Activated CD4-positive, alpha-beta T cell treated with anti-CD3 and anti-CD28 coated beads, Interleukin-2, amount 10 ng/mL, durations not matched to agents 24 days and 14 days (primary cell): ENCODE measurements around the gene MRPS10. TPM values are rescaled to one million over a fixed set of nuclear protein-coding genes. Genes with fewer than 3 reads are reported as not detected.
"Not testable (repeated sequence)": the region's sequence is repeated elsewhere in the genome, so short reads cannot be mapped to it uniquely, and the experiment has no call there.

Experiments used
- DNase-seq: peaks from one replicate; pipeline ENCODE4 v3.0.0; 2022
- H3K27ac Mint-ChIP-seq: one replicate; pipeline ENCODE4 v1.8.0; 2022; ENCODE audit warnings: mild to moderate bottlenecking, mixed read lengths
- H3K27me3 Mint-ChIP-seq: one replicate; pipeline ENCODE4 v1.8.0; 2022; ENCODE audit warnings: mixed read lengths
- H3K36me3 Mint-ChIP-seq: one replicate; pipeline ENCODE4 v1.8.0; 2022; ENCODE audit warnings: low read depth, mild to moderate bottlenecking, mixed read lengths
- H3K4me1 Mint-ChIP-seq: one replicate; pipeline ENCODE4 v1.8.0; 2021; ENCODE audit warnings: mixed read lengths
- H3K4me3 Mint-ChIP-seq: one replicate; pipeline ENCODE4 v1.8.0; 2022; ENCODE audit warnings: mild to moderate bottlenecking, moderate library complexity, mixed read lengths
- H3K9me3 Mint-ChIP-seq: one replicate; pipeline ENCODE4 v1.8.0; 2021; ENCODE audit warnings: mixed read lengths
- intact Hi-C: fragments of 100-400 bp; cut with micrococcal nuclease; formaldehyde crosslinking; loops from one replicate; pipeline ENCODE4 v1.15.1; 2023
- total RNA-seq: library from RNA; stranded (reverse); gene quantifications from 2 replicates; pipeline ENCODE4 v1.2.3, GENCODE V29; 2022

MRPS10 gene
- total RNA-seq, 1 donor from 2014 or later, result 50.8 TPM

- intact Hi-C loops, result no loop called here
- Mint-ChIP-seq H3K36me3 (peaks cover 46% of the 10 kb centered on the region), H3K27ac (no peak overlapping the region), H3K9me3 (no peaks in the 10 kb centered on the region), H3K4me1 (peaks cover 15% of the 10 kb centered on the region), H3K27me3 (no peaks in the 10 kb centered on the region), H3K4me3 (no peak overlapping the region)
- no peak for DNase-seq
Observed at GRCh38 chr6:42211726-42212125, 5.9 kb downstream of the MRPS10 start.

DNA sequence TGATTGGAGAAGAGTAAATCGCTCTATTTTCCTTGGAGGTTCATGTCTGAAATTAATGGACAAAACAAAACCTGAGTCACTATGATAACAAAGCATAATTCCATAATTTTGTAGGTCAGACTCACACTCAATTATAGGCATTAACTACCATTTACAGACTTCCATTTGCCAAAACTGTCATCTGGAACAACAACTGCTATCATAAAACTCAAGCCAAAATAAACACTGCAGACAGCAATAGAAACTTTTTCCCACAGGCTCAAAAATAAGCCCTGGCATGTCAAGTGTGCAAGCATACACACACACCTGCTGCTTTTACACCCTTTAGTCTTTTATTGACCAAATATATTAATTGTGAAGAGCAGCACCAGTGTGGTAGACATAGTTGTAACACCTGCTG is 7.1 kb downstream of the MRPS10 start:
- no peaks in the 10 kb centered on the region for H3K27me3 Mint-ChIP-seq
- no peaks in the 10 kb centered on the region for H3K9me3 Mint-ChIP-seq
- no peak for DNase-seq
- peaks cover 9% of the 10 kb centered on the region for H3K4me1 Mint-ChIP-seq
- H3K27ac Mint-ChIP-seq, result no peak overlapping the region
- H3K4me3 Mint-ChIP-seq, result no peak overlapping the region
- H3K36me3 Mint-ChIP-seq, result peaks cover 53% of the 10 kb centered on the region
- intact Hi-C loops, result no loop called here

- intact Hi-C loops, H3K9me3 Mint-ChIP-seq, DNase-seq, H3K27me3 Mint-ChIP-seq, H3K27ac Mint-ChIP-seq, H3K4me1 Mint-ChIP-seq, H3K4me3 Mint-ChIP-seq: not testable (repeated sequence)
- peaks cover 50% of the 10 kb centered on the region for H3K36me3 Mint-ChIP-seq
Observed at GRCh38 chr6:42207559-42207958, 10.1 kb downstream of the MRPS10 start.

DNA sequence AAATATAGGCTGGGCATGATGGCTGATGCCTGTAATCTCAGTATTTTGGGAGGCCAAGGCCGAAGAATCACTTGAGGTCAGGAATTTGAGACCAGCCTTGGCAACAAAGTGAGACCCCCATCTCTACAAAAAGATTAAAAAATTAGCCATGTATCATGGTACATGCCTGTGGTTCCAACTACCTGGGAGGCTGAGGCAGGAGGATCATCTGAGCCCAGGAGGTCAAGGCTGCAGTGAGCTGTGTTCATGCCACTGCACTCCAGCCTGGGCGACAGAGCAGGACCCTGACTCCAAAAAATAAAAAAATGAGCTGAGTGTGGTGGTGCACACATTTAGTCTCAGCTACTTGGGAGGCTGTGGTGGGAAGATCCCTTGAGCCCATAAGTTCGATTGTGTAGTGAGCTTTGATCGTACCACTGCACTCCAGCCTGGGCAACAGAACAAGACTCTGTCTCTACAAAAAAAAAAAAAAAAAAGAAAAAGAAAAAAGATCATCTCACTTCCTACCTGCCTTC is 12.8 kb downstream of the MRPS10 start:
- Mint-ChIP-seq H3K27ac (no peak overlapping the region), H3K4me1 (no peaks in the 10 kb centered on the region), H3K36me3 (peaks cover 35% of the 10 kb centered on the region), H3K4me3 (no peak overlapping the region), H3K9me3 (no peaks in the 10 kb centered on the region), H3K27me3 (no peaks in the 10 kb centered on the region)
- intact Hi-C loops, result no loop called here
- DNase-seq, result no peak

DNA sequence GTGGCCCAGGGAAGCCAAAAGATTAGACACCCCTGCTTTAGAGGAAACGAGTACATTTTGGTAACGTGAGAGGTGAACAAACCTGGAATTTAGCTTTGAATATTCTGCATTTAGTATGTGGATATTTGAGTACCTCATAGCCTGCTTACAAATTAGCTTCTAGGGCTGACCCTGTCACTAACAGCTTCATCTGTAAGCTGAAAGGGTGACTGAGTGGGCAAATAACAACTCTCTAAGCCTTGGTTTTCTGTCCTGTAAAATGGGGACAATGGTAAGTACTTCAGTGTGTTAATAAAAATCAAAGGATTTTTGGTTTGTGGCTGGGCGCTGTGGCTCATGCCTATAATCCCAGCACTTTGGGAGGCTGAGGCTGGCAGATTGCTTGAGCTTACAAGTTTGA is 14.5 kb downstream of the MRPS10 start:
- peaks cover 34% of the 10 kb centered on the region for H3K36me3 Mint-ChIP-seq
- no peak overlapping the region for H3K27ac Mint-ChIP-seq
- no peaks in the 10 kb centered on the region for H3K27me3 Mint-ChIP-seq
- no peaks in the 10 kb centered on the region for H3K4me1 Mint-ChIP-seq
- intact Hi-C loops, result no loop called here
- no peaks in the 10 kb centered on the region for H3K9me3 Mint-ChIP-seq
- H3K4me3 Mint-ChIP-seq, result no peak overlapping the region
- DNase-seq, result no peak

- H3K27me3 Mint-ChIP-seq, H3K27ac Mint-ChIP-seq, H3K4me1 Mint-ChIP-seq, H3K4me3 Mint-ChIP-seq, intact Hi-C loops, H3K9me3 Mint-ChIP-seq, DNase-seq: not testable (repeated sequence)
- peaks cover 27% of the 10 kb centered on the region for H3K36me3 Mint-ChIP-seq
Observed at GRCh38 chr6:42202131-42202915, 15.3 kb downstream of the MRPS10 start.

GRCh38 chr6:42201382-42201781 is 16.3 kb downstream of the MRPS10 start:
- Mint-ChIP-seq H3K9me3 (no peaks in the 10 kb centered on the region), H3K36me3 (peaks cover 23% of the 10 kb centered on the region), H3K27me3 (no peaks in the 10 kb centered on the region), H3K4me1 (no peaks in the 10 kb centered on the region), H3K4me3 (no peak overlapping the region), H3K27ac (no peak overlapping the region)
- intact Hi-C loops, result no loop called here
- no peak for DNase-seq

- Mint-ChIP-seq H3K4me3 (no peak overlapping the region), H3K4me1 (no peaks in the 10 kb centered on the region), H3K36me3 (peaks cover 17% of the 10 kb centered on the region), H3K9me3 (no peaks in the 10 kb centered on the region), H3K27ac (peak overlapping the region; percentile 12), H3K27me3 (no peaks in the 10 kb centered on the region)
- intact Hi-C loops, result no loop called here
- DNase-seq, result no peak
Observed at GRCh38 chr6:42200035-42200434, 17.6 kb downstream of the MRPS10 start.

DNA sequence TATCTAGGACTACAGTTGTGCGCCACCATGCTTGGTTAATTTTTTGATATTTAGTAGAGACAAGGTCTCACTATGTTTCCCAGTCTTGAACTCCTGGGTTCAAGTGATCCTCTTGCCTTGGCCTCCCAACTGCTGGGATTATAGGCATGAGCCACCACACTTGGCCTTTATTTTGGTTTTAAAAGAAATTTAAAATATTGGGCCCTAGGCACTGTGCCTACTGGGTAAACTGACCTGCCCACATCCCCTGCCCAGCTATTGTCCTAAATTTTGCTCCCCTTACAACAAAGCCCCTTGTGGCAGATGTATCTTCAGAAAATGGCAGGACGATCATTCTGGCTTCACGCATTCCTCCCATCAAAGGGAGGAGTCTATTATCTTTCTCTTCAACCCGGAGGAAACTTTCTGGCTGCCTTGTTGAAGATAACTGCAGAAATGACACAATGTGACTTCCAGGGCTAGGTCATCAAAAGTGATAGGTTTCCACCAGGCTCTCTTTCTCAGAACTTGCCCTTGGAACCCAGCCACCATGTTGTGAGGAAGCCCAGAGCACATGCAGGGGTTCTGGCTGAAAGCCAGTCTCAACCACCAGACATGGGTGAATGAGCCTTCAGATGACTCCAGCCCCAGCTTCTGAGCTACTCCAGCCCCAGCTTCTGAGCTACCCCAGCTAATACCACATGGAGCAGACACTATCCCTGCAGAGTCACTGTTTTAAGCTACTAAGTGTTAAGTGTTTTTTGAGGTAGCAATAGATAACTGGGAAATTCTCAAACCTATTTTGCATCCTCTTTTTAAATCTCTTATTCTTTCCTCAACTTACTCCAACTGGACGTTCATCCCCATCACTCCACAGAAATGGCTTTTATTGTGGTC is 18.3 kb downstream of the MRPS10 start:
- DNase-seq, result no peak
- Mint-ChIP-seq H3K4me3 (no peak overlapping the region), H3K27ac (no peak overlapping the region), H3K9me3 (no peaks in the 10 kb centered on the region), H3K36me3 (peaks cover 11% of the 10 kb centered on the region), H3K27me3 (no peaks in the 10 kb centered on the region), H3K4me1 (no peaks in the 10 kb centered on the region)
- intact Hi-C loops, result no loop called here

DNA sequence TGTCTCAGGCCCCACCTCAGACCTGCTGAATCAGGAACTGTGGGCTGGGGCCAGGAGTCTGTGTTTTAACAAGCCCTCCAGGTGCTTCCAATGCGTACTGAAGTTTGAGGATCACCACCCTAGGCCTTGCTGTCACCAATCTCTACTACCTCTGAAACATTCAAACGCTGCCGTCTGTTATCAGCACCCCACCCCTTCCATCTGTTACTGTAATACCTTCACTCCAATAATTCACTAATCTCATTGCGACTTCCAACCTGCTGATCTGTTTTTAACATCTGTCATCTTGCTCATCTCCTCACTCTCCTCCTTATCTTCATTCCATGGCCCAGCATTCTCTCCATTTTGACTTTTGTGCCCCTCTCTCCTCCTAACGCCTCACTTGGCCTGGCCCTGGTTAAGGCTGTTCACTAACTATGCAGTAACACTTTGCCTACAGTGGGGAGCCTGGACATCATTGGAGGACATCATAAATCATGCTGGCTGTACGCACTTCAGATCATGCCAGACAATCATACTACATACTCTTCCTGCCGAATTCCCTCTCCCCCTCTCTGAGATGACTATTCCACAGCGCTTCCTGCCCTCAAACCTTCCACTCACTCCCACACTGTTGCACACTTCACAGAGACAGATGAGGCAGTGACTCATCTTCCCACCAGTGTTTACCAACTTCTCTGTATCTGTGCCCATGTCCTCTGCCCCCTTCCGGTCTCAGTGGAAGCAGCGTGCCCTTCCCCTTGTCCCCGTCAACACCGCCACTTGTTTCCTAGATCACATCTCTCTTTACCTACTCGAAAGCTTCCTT is 19.9 kb downstream of the MRPS10 start:
- Mint-ChIP-seq H3K36me3 (peaks cover 10% of the 10 kb centered on the region), H3K9me3 (no peaks in the 10 kb centered on the region), H3K27me3 (no peaks in the 10 kb centered on the region), H3K4me3 (no peak overlapping the region), H3K4me1 (no peaks in the 10 kb centered on the region), H3K27ac (no peak overlapping the region)
- intact Hi-C loops, result no loop called here
- DNase-seq, result no peak

DNA sequence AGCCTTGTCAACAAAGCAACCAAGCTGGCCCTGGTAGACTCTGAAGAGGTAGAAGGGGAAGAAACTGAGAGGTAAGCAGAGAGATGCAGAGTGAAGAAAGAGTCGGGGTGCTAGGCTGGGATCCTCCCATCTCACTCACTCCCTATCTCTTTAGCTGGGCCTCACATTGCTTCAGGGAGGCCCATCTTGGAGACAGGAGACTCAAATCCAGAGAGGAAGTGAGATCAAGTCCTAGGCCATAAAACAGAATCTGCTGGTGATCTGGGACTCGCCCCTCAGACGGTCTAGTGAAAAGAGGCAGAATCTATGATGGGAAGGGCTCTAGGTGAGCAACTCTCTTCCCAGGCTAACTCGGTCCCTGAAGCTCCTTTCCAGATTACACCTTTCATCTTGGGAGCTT is 22.2 kb downstream of the MRPS10 start:
- no peaks in the 10 kb centered on the region for H3K4me1 Mint-ChIP-seq
- intact Hi-C loops, result no loop called here
- no peaks in the 10 kb centered on the region for H3K9me3 Mint-ChIP-seq
- H3K27me3 Mint-ChIP-seq, result no peaks in the 10 kb centered on the region
- H3K36me3 Mint-ChIP-seq, result peaks cover 10% of the 10 kb centered on the region
- H3K27ac Mint-ChIP-seq, result no peak overlapping the region
- DNase-seq, result no peak
- H3K4me3 Mint-ChIP-seq, result no peak overlapping the region

GRCh38 chr6:42194056-42194455 is 23.6 kb downstream of the MRPS10 start:
- Mint-ChIP-seq H3K9me3 (no peaks in the 10 kb centered on the region), H3K27me3 (no peaks in the 10 kb centered on the region), H3K4me1 (no peaks in the 10 kb centered on the region), H3K36me3 (no peaks in the 10 kb centered on the region), H3K27ac (no peak overlapping the region), H3K4me3 (no peak overlapping the region)
- DNase-seq, result no peak
- intact Hi-C loops, result no loop called here

GRCh38 chr6:42193491-42193894 is 24.2 kb downstream of the MRPS10 start:
- Mint-ChIP-seq H3K4me1 (no peaks in the 10 kb centered on the region), H3K4me3 (no peak overlapping the region), H3K27ac (no peak overlapping the region), H3K9me3 (no peaks in the 10 kb centered on the region), H3K27me3 (no peaks in the 10 kb centered on the region), H3K36me3 (no peaks in the 10 kb centered on the region)
- intact Hi-C loops, result no loop called here
- no peak for DNase-seq
